GM12892 (cell line): Measurements from ENCODE around the gene RAB10.

Experiments used
- POLR2A ChIP-seq: IDR thresholded peaks from 2 replicates; pipeline ENCODE4 v1.6.1; 2011; ENCODE audit warnings: low read depth, low read length, control low read depth
- POLR2AphosphoS5 ChIP-seq: IDR thresholded peaks from 2 replicates; pipeline ENCODE4 v1.6.1; 2011; ENCODE audit warnings: low read depth, low read length, control low read depth

DNA sequence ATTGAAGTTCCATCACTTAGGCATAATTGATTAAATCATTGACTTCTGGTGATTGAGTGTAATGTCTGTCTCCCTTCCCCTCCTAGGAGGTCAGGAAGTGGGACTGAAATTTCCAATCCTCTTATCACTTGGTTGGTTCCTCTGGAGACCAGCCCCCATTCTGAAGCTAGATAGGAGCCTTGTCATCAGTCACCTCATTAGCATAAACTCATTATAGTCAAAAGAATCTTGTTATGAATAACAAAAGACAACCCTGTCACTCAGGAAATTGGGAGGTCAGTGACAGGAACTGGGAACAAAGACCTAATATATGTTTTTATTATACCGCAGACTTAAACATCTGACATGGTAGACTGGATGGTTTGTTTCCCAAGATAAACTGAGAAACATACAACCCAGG lies 78.3 kb downstream of the RAB10 start:
- TF ChIP-seq POLR2A (no peak), POLR2AphosphoS5 (no peak)
